SK-N-SH treated with all-trans-retinoic acid at 6 μM for 48 hours (cell line): Measurements from ENCODE around the gene OR6N1.

Experiments used
- ATAC-seq: fragments of 200-7000 bp; cut with Tn5 transposase; 3 replicates; pipeline ENCODE4 v1.9.1; 2020; ENCODE audit warnings: mild to moderate bottlenecking, moderate library complexity
- ARNTL ChIP-seq: fragments of 450-650 bp; formaldehyde crosslinking; IDR thresholded peaks from 2 replicates; pipeline ENCODE4 v1.5.0; 2020; ENCODE audit warnings: low read depth, mild to moderate bottlenecking, moderate library complexity, borderline replicate concordance
- BACH2 ChIP-seq: fragments of 250-450 bp; sonication (Bioruptor Pico); IDR thresholded peaks from 2 replicates; pipeline ENCODE4 v1.9.0; 2021; ENCODE audit warnings: mild to moderate bottlenecking, borderline replicate concordance
- CREB5 ChIP-seq: fragments of 250-450 bp; sonication (Bioruptor Pico); IDR thresholded peaks from 2 replicates; pipeline ENCODE4 v1.5.1; 2020; ENCODE audit warnings: low read depth, mild to moderate bottlenecking, moderate library complexity
- CSDC2 ChIP-seq: fragments of 250-450 bp; sonication (Bioruptor Pico); IDR thresholded peaks from 2 replicates; pipeline ENCODE4 v1.5.0; 2020; ENCODE audit warnings: mild to moderate bottlenecking, moderate library complexity
- CSRNP3 ChIP-seq: fragments of 250-450 bp; sonication (Bioruptor Pico); IDR thresholded peaks from 2 replicates; pipeline ENCODE4 v1.5.1; 2021; ENCODE audit warnings: mild to moderate bottlenecking, moderate library complexity
- ESRRG ChIP-seq: fragments of 250-450 bp; sonication (Bioruptor Pico); IDR thresholded peaks from 2 replicates; pipeline ENCODE4 v1.6.1; 2021; ENCODE audit warnings: mild to moderate bottlenecking
- GLIS3 ChIP-seq: fragments of 250-450 bp; sonication (Bioruptor Pico); IDR thresholded peaks from 2 replicates; pipeline ENCODE4 v1.5.0; 2020; ENCODE audit warnings: mild to moderate bottlenecking, moderate library complexity
- ISL1 ChIP-seq: fragments of 250-450 bp; sonication (Bioruptor Pico); IDR thresholded peaks from 2 replicates; pipeline ENCODE4 v2.1.2; 2022; ENCODE audit warnings: mild to moderate bottlenecking, moderate library complexity
- OSR1 ChIP-seq: fragments of 250-450 bp; sonication (Bioruptor Pico); IDR thresholded peaks from 2 replicates; pipeline ENCODE4 v1.8.0; 2022; ENCODE audit warnings: moderate library complexity, mild to moderate bottlenecking, inconsistent platforms
- PATZ1 ChIP-seq: fragments of 250-450 bp; sonication (Bioruptor Pico); IDR thresholded peaks from 2 replicates; pipeline ENCODE4 v1.8.0; 2020; ENCODE audit warnings: mild to moderate bottlenecking, moderate library complexity, borderline replicate concordance
- POU6F1 ChIP-seq: fragments of 250-450 bp; sonication (Bioruptor Pico); IDR thresholded peaks from 2 replicates; pipeline ENCODE4 v1.8.0; 2021; ENCODE audit warnings: low read depth, mild to moderate bottlenecking, moderate library complexity, borderline replicate concordance
- PPARA ChIP-seq: fragments of 250-450 bp; sonication (Bioruptor Pico); IDR thresholded peaks from 2 replicates; pipeline ENCODE4 v1.5.0; 2020; ENCODE audit warnings: mild to moderate bottlenecking, borderline replicate concordance
- RARB ChIP-seq: fragments of 250-450 bp; sonication (Bioruptor Pico); IDR thresholded peaks from 2 replicates; pipeline ENCODE4 v1.8.0; 2021; ENCODE audit warnings: mild to moderate bottlenecking, moderate library complexity
- SNAI2 ChIP-seq: fragments of 250-450 bp; sonication (Bioruptor Pico); IDR thresholded peaks from 2 replicates; pipeline ENCODE4 v1.5.0; 2020; ENCODE audit warnings: mild to moderate bottlenecking, moderate library complexity
- TCF4 ChIP-seq: fragments of 250-450 bp; sonication (Bioruptor Pico); IDR thresholded peaks from 2 replicates; pipeline ENCODE4 v1.8.0; 2021; ENCODE audit warnings: mild to moderate bottlenecking, moderate library complexity, borderline replicate concordance
- TSHZ2 ChIP-seq: fragments of 250-450 bp; sonication (Bioruptor Pico); IDR thresholded peaks from 2 replicates; pipeline ENCODE4 v1.5.0; 2020; ENCODE audit warnings: mild to moderate bottlenecking, moderate library complexity
- ZFP3 ChIP-seq: fragments of 250-450 bp; sonication (Bioruptor Pico); IDR thresholded peaks from 2 replicates; pipeline ENCODE4 v1.5.0; 2020; ENCODE audit warnings: mild to moderate bottlenecking, moderate library complexity
- ZFP30 ChIP-seq: fragments of 450-650 bp; formaldehyde crosslinking; IDR thresholded peaks from 2 replicates; pipeline ENCODE4 v1.5.0; 2022; ENCODE audit warnings: mild to moderate bottlenecking, moderate library complexity
- ZNF565 ChIP-seq: fragments of 450-650 bp; formaldehyde crosslinking; conservative IDR thresholded peaks from 2 replicates; pipeline ENCODE4 v1.5.0; 2020; ENCODE audit warnings: low read depth, mild to moderate bottlenecking, moderate library complexity
- ZNF70 ChIP-seq: fragments of 450-650 bp; formaldehyde crosslinking; IDR thresholded peaks from 2 replicates; pipeline ENCODE4 v1.5.0; 2020; ENCODE audit warnings: mild to moderate bottlenecking, moderate library complexity
- ZNF8 ChIP-seq: fragments of 450-650 bp; formaldehyde crosslinking; IDR thresholded peaks from 2 replicates; pipeline ENCODE4 v1.5.0; 2020; ENCODE audit warnings: mild to moderate bottlenecking, moderate library complexity

OR6N1 gene

GRCh38 chr1:158771950-158772866 is at the start of gene OR6N1:
Gene OR6N1, minus strand, starts transcription at chr1:158772195. Its CDS starts 5,513 bp downstream, at chr1:158766682.
- no peak for TF ChIP-seq TCF4
- no peak for TF ChIP-seq PATZ1 (CRISPR knock-in tag)
- TF ChIP-seq CSRNP3 = no peak
- TF ChIP-seq BACH2 (CRISPR knock-in tag) = no peak
- no peak for TF ChIP-seq ZFP3 (CRISPR knock-in tag)
- no peak for TF ChIP-seq ESRRG (CRISPR knock-in tag)
- TF ChIP-seq ARNTL (CRISPR knock-in tag) = no peak
- TF ChIP-seq ISL1 = no peak
- ATAC-seq = no peak

- no peak for ATAC-seq
- no peak for TF ChIP-seq PPARA (CRISPR knock-in tag)
- no peak for TF ChIP-seq ZNF8
- no peak for TF ChIP-seq ZFP30 (CRISPR knock-in tag)
- TF ChIP-seq TSHZ2 = no peak
- no peak for TF ChIP-seq CSRNP3
- TF ChIP-seq RARB (CRISPR knock-in tag) = no peak
- TF ChIP-seq BACH2 (CRISPR knock-in tag) = no peak
- TF ChIP-seq ZFP3 (CRISPR knock-in tag) = no peak
- TF ChIP-seq SNAI2 = no peak
- TF ChIP-seq ISL1 = no peak
- TF ChIP-seq CREB5 (CRISPR knock-in tag) = no peak
- no peak for TF ChIP-seq CSDC2 (CRISPR knock-in tag)
- no peak for TF ChIP-seq GLIS3 (CRISPR knock-in tag)
- no peak for TF ChIP-seq POU6F1 (CRISPR knock-in tag)
- TF ChIP-seq TCF4 = no peak
- no peak for TF ChIP-seq ESRRG (CRISPR knock-in tag)
- TF ChIP-seq ZNF70 = no peak
- TF ChIP-seq OSR1 (CRISPR knock-in tag) = no peak
- no peak for TF ChIP-seq ARNTL (CRISPR knock-in tag)
- TF ChIP-seq ZNF565 (CRISPR knock-in tag) = no peak
Measured at GRCh38 chr1:158821723-158822122, 49.7 kb upstream of the OR6N1 start.
